IPS-NIHi7 (cell line): ENCODE results near the gene HMX1.
A peak's percentile ranks its signal among the peaks of the same experiment; 100 is the strongest.

Experiments used
- DNase-seq: peaks from one replicate; pipeline ENCODE4 v3.0.0; 2012; ENCODE audit warnings: mixed read lengths; ENCODE audit errors: extremely low spot score

Gene HMX1

DNA sequence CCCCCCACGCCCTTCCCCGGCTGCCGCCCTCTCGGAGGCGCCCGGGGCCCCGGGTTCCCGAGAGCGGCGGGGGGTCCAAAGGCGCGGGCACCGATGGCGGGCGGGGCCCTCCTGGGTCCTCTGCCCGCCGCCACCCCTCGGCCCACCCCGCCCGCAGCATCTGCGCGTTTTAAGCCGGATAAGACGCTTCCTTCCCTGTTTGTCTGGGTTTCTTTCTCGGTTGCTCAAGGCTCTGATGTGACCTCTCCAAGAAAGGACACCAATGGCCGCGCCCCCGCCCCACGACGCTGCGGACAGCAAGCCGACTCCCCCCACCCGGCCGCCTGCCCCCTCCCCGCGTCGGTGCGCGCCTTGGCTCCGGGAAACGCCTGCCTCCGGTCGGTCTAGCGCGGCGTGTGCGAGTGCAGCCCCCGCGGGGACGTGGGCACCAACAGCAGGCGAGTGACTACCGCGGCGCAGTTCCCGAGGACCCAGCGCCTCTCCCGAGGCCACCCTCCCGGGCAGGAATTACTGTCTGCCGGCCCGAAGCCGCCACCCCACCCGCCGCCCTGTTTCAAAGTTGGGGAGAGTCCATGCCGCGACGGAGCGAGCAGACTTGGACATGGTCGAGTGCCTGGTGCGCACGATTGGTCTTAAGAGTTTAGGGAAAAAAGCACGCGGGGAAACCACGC lies 21.1 kb upstream of the HMX1 start:
- no peak for DNase-seq

GRCh38 chr4:8891646-8892555 lies 20.3 kb upstream of the HMX1 start:
- peak; percentile 44 for DNase-seq

- DNase-seq = no peak
Observed at GRCh38 chr4:8891255-8891645, 19.6 kb upstream of the HMX1 start.

DNA sequence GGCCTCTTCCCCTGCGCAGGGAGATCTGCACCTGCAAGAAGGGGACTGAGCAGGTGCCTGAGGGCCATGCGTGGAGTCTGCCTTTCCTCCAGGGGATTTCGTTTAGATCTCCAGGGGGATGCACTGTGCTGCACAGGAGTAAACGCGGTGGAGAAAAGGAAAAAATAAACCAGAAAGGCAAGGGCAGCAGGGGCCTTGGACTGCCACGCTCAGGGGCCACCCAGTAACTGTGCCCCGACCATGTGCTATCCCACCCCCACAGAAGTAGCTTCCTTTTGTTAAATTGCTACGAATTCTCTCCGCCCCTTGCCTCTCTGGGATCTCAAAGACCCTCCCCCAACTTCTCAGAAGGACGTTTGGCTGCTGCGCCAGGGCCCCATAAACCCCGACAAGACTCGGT lies 17.2 kb upstream of the HMX1 start:
- no peak for DNase-seq

GRCh38 chr4:8886612-8887406 lies 15.2 kb upstream of the HMX1 start:
- no peak for DNase-seq

GRCh38 chr4:8882239-8882638 lies 10.6 kb upstream of the HMX1 start:
- DNase-seq = no peak

DNA sequence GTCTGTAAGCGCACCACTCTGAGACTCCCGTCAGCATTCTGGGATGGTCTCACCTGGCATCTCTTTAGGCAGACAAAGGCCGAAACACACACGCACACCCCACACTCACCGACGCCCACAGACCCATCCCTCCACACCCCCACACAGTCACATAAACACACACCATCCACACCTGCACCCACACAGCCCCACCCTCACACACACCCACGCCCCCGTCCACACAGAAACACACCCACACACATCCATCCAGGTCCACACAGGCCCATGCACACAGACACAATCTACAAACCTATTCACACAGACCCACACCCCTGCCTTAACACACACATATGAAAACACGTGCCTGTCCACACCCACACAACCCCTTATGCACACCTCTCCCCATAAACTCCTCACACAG lies 9.2 kb upstream of the HMX1 start:
- no peak for DNase-seq

GRCh38 chr4:8879574-8879973 lies 7.9 kb upstream of the HMX1 start:
- DNase-seq = no peak

GRCh38 chr4:8878421-8878820 lies 6.8 kb upstream of the HMX1 start:
- no peak for DNase-seq

DNA sequence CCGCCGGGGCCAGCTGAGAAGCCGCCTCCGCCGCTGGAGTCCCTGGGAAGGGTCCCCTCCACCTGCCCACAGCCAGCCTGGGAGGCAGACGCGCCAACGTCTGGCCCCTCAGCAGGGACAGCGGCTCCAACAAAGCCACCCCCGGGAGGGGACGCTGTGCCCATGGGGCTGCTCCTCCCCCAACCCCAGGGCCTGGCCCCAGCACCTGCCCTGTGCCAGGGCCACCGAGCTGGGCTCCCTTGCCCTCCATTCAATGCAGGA lies 6.1 kb upstream of the HMX1 start:
- no peak for DNase-seq

DNA sequence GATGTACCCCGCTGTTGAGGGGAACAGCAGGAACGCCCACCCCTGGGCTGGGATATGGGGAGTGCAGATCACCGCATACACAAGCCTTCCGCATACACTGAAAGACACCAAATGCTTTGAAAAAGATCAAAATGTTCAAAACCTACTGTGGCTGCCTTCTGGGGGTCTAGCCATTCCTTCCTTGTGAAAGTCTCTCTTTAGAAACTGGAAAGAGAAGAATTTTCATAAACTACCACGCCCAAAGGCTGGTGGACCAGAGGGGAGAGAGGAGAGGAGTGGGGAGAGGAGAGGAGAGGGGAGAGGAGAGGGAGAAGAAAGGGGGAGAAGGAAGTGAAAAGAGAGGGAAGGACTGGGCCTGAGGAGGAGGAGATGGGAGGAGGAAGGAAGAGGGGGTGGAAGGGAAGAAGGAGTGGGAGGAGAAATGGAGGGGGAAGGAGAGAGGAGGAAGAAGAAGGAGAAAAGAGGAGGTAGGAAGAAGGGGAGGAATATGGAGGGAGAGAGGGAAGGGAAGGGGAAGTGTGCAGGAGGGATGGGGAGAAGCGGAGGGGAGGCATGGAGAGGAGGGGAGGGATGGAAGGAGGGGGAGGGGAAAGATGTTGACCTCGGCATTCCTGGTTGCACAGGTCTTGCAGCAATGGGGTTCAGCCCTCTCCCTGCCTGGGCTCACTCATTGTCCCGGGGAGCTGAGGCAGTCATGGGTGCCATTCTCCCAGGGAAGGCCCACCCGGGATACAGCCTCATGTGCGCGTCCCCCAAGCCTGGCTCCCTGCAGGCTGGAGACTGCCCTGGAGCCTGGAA lies 5.5 kb upstream of the HMX1 start:
- no peak for DNase-seq

- DNase-seq = no peak
Observed at GRCh38 chr4:8874896-8875680, 3.4 kb upstream of the HMX1 start.

DNA sequence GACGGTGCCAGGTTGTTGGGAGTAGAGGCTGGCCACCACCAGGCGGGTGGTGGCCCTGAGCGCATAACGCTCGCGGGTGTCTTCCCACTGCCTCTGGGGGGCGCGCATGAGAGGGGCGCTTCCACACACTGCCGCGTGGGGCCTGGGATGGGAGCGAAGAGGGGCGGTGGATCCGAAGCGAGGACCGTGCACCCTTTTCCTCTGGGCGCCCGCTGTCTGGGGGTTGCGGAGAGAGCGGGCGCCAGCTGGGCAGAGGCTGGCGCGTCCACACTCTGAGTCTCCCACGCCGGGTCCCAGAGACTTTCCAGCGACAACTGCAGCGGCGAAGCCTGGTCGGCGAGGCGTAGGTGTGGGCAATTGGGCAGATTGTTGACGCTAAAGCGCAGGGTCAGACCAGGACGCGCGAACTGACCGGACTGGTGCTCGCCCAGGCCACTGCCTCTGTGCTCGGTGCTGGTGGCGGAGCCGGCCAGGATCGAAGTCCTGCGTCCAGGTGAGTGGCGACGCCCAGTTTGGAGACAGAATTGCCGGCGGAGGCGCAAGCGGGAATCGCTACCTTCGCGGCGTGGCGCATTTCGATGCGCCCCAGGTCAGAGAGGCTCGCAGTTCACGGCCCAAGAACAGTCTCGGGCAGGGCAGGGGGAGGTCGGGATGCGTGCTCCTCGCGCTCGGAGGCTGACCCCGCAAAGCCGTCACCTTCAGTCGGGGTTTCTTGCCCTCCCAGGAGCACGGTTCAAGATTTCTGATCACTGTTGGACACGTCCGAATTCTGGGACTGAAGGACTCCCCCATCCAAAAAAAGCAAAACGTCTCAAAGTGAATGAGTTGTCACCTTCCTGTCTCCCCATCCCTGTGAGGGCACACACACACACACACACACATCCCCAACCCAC lies 2.6 kb upstream of the HMX1 start:
- no peak for DNase-seq

- DNase-seq = no peak
Observed at GRCh38 chr4:8872402-8873291, 1.0 kb upstream of the HMX1 start.

DNA sequence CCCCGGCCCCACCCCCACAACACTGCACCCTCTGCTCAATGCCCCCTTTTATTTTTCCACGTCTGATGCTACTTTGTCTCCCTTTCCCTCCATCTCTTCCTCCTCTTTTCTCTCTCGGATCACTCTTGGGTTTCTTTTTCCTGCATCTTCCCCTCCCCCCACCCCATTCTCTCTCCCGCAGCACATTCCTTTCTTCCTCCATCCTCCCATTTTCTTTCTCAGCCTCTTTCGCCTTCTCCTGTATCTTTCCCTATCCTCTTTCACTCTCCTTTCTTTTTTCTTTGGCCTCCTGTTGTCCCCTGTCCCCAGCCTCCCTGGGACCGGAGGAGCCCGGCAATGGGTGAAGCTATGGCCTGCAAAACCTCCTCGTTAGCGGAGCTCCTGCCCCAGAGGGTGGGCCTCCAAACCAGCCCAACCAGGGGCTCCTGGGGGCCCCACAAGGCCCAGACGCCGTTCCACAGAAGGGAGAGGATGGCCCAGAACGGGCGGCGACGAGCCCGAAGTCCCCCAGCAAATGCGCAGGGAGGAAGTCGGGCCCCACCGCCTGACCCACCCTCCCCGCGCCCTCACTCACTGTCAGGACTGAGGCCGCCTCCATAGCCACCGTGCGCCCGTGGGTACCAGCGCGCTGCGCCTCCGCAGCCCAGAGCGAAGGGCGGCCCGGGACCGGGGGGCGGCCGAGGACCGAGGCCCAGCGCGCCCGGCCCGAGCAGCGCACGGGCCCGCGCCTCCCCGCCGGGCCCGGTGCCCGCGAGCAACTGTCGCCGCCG lies 807 bp downstream of the HMX1 start:
- DNase-seq = no peak

GRCh38 chr4:8869898-8870646 lies 1.6 kb downstream of the HMX1 start:
- no peak for DNase-seq
